ENCODE measurements around the gene SAXO1.

The SAXO1 gene

DNA sequence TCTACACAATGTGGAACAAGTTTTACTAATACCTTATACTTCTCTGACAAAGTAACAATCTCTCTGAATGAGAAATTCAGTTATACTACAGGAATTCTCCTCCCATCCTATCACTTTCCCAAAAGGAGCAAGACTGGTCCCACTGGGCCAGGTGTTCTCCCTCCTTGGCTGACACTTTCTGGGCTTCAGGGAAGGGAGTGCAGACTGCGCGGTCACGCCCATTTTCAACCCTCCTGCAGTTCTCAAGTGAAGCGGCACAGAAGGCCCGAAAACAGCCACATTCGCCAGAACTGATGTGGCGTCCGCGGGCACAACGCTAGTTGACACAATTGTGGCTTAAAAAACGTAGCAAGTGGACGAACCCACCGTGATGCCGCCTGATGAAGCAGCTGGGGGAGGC, 603 bp downstream of the SAXO1 start:
- H3K27ac ChIP-seq, result no peak overlapping the region
- H3K4me3 ChIP-seq (IDR thresholded peaks at IDR 0.05; ENCODE audit: insufficient read depth, low read depth, low read length), result no peak overlapping the region
- no peaks in the 10 kb centered on the region for H3K27me3 ChIP-seq (ENCODE audit: insufficient read depth, low read depth)
- no peaks in the 10 kb centered on the region for H3K4me1 ChIP-seq (ENCODE audit: low read depth, poor library complexity, severe bottlenecking)
- H4K20me1 ChIP-seq (ENCODE audit: insufficient read depth), result no peaks in the 10 kb centered on the region
- no peak overlapping the region for H3K4me2 ChIP-seq
- no peak overlapping the region for H2AFZ ChIP-seq (ENCODE audit: low read depth)
- TF ChIP-seq, protein P1, sequence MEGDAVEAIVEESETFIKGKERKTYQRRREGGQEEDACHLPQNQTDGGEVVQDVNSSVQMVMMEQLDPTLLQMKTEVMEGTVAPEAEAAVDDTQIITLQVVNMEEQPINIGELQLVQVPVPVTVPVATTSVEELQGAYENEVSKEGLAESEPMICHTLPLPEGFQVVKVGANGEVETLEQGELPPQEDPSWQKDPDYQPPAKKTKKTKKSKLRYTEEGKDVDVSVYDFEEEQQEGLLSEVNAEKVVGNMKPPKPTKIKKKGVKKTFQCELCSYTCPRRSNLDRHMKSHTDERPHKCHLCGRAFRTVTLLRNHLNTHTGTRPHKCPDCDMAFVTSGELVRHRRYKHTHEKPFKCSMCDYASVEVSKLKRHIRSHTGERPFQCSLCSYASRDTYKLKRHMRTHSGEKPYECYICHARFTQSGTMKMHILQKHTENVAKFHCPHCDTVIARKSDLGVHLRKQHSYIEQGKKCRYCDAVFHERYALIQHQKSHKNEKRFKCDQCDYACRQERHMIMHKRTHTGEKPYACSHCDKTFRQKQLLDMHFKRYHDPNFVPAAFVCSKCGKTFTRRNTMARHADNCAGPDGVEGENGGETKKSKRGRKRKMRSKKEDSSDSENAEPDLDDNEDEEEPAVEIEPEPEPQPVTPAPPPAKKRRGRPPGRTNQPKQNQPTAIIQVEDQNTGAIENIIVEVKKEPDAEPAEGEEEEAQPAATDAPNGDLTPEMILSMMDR (conservative IDR thresholded peaks at IDR 0.05; ENCODE audit: low read depth, low read length), result no peak
- H3K9ac ChIP-seq, result no peak overlapping the region
- no peaks in the 10 kb centered on the region for H3K36me3 ChIP-seq (ENCODE audit: insufficient read depth)
- no peaks in the 10 kb centered on the region for H3K79me2 ChIP-seq (ENCODE audit: insufficient read depth, low read depth)

DNA sequence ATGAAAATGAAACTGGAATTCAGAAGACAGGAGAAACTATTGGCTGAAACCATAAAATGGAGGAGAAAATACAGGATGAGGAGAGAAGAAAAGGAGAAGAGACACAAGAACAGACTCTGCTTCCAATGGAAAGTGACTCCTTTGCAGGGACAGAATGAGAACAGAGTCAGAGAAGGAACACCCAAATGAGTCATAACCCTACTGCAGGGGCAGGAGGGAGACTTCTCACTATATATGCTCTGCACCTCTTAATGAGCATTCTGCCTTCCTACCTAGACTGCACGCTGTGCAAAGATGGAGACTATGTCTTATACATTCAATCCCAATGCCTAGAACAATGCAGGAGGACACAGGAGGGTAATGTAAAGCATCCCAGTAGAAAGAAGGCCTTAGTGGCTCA, 2.1 kb downstream of the SAXO1 start:
- Histone ChIP-seq H3K27ac (no peak overlapping the region), H3K36me3 (ENCODE audit: insufficient read depth) (no peaks in the 10 kb centered on the region), H3K79me2 (ENCODE audit: insufficient read depth, low read depth) (no peaks in the 10 kb centered on the region), H3K27me3 (ENCODE audit: insufficient read depth, low read depth) (no peaks in the 10 kb centered on the region), H2AFZ (ENCODE audit: low read depth) (no peak overlapping the region), H4K20me1 (ENCODE audit: insufficient read depth) (no peaks in the 10 kb centered on the region), H3K9ac (no peak overlapping the region), H3K4me1 (ENCODE audit: low read depth, poor library complexity, severe bottlenecking) (peaks cover 2% of the 10 kb centered on the region), H3K4me2 (no peak overlapping the region), H3K4me3 (IDR thresholded peaks at IDR 0.05; ENCODE audit: insufficient read depth, low read depth, low read length) (no peak overlapping the region)
- TF ChIP-seq, protein P1 (conservative IDR thresholded peaks at IDR 0.05; ENCODE audit: low read depth, low read length), result no peak

DNA sequence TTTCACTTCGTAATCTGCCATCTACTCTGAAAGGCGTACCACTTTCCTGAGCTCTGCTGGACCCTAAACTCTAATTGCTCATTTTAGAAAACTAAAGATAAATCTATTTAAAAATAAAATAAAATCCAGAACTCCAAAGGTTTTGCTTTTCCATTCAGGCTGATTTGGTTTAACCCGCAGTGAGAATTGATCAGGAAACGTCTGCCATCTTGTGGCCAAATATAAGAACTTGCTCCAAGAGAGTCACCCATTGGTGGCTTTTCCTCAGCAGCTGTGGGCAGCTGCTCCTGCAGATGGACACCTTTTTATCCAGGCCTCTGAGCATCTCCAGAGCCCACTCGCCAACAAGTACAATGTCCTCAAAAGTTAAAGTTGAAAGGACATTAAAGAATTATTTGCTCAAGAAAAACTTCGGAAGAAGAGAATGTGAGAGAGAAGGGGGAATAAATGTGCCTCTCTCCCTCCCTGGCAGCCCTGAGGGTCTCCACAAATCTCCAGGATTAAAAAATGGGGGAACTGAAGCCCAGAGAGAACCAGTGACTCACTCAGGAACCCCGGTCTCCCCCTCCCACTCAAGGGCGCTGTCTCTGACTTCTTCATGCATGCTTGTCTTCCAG, 4.1 kb downstream of the SAXO1 start:
- Histone ChIP-seq H3K27me3 (ENCODE audit: insufficient read depth, low read depth) (no peaks in the 10 kb centered on the region), H2AFZ (ENCODE audit: low read depth) (peak overlapping the region; percentile 17), H3K4me3 (IDR thresholded peaks at IDR 0.05; ENCODE audit: insufficient read depth, low read depth, low read length) (no peak overlapping the region), H3K9ac (no peak overlapping the region), H3K4me1 (ENCODE audit: low read depth, poor library complexity, severe bottlenecking) (peaks cover 2% of the 10 kb centered on the region), H3K79me2 (ENCODE audit: insufficient read depth, low read depth) (no peaks in the 10 kb centered on the region), H3K36me3 (ENCODE audit: insufficient read depth) (no peaks in the 10 kb centered on the region), H3K27ac (no peak overlapping the region), H3K4me2 (no peak overlapping the region), H4K20me1 (ENCODE audit: insufficient read depth) (no peaks in the 10 kb centered on the region)
- TF ChIP-seq, protein P1 (conservative IDR thresholded peaks at IDR 0.05; ENCODE audit: low read depth, low read length), result peak; percentile 68

DNA sequence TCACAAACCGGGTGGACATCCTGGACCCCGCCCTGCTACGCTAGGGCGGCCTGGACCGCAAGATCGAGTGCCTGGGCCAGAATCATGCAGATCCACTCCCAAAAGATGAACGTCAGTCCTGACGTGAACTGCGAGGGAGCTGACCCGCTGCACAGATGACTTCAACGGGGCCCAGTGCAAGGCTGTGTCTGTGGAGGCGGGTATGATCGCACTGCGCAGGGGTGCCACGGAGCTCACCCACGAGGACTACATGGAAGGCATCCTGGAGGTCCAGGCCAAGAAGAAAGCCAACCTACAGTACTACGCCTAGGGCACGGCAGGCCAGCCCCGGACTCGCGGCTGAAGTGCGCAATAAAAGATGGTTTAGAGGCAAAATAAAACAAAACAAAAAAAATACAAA, 5.2 kb downstream of the SAXO1 start:
- Histone ChIP-seq H3K27me3 (ENCODE audit: insufficient read depth, low read depth) (no peaks in the 10 kb centered on the region), H3K4me3 (IDR thresholded peaks at IDR 0.05; ENCODE audit: insufficient read depth, low read depth, low read length) (no peak overlapping the region), H3K36me3 (ENCODE audit: insufficient read depth) (no peaks in the 10 kb centered on the region), H3K4me1 (ENCODE audit: low read depth, poor library complexity, severe bottlenecking) (peaks cover 2% of the 10 kb centered on the region), H3K27ac (no peak overlapping the region), H3K4me2 (no peak overlapping the region), H3K79me2 (ENCODE audit: insufficient read depth, low read depth) (no peaks in the 10 kb centered on the region), H4K20me1 (ENCODE audit: insufficient read depth) (no peaks in the 10 kb centered on the region), H3K9ac (no peak overlapping the region), H2AFZ (ENCODE audit: low read depth) (no peak overlapping the region)
- TF ChIP-seq, protein P1 (conservative IDR thresholded peaks at IDR 0.05; ENCODE audit: low read depth, low read length), result no peak

All from KMS-11 (cell line).